H1 (cell line): Measurements from ENCODE around the gene STAT2. TPM values are rescaled to one million over a fixed set of nuclear protein-coding genes. Genes with fewer than 3 reads are reported as not detected.

Experiments
- CTCF ChIA-PET: fragments of 300-600 bp; sonication (Branson Sonifier 250); formaldehyde crosslinking; loops from one replicate; lab custom pipeline; 2021; ENCODE audit not compliant: partially characterized antibody; lab: Charles Lee
- POLR2A ChIA-PET: fragments of 300-600 bp; sonication (Branson Sonifier 250); formaldehyde crosslinking; loops from one replicate; lab custom pipeline; 2021; ENCODE audit warnings: inconsistent platforms; ENCODE audit not compliant: partially characterized antibody; lab: Charles Lee
- DNase-seq, 2 experiments: peaks; one replicate each; pipeline versions ENCODE4 v3.0.0 to v3.0.0-alpha.2; 2010 to 2022; ENCODE audit warnings: low spot score in 2 of 2, low read depth in 1 of 2, mixed read lengths in 1 of 2
- FAIRE-seq: peaks from 2 replicates; lab custom pipeline; 2011; peaks lifted over from hg19 to GRCh38; lab: Jason Lieb, UNC
- H2AFZ ChIP-seq: 2 replicates; pipeline ENCODE4 v1.8.1; 2012; ENCODE audit warnings: low read length, inconsistent platforms
- H2AK5ac ChIP-seq: 2 replicates; pipeline ENCODE4 v1.6.1; 2013; ENCODE audit warnings: low read depth, low read length
- H2BK120ac ChIP-seq: replicated peaks from 2 replicates; pipeline ENCODE3; 2013; ENCODE audit warnings: low read depth, low read length, inconsistent platforms
- H2BK12ac ChIP-seq: 2 replicates; pipeline ENCODE4 v1.6.1; 2013; ENCODE audit warnings: low read depth, low read length
- H2BK15ac ChIP-seq: 2 replicates; pipeline ENCODE4 v1.6.1; 2013; ENCODE audit warnings: low read length
- H2BK20ac ChIP-seq: 2 replicates; pipeline ENCODE4 v1.6.1; 2013; ENCODE audit warnings: low read length
- H2BK5ac ChIP-seq: 2 replicates; pipeline ENCODE4 v1.6.1; 2013; ENCODE audit warnings: low read depth, low read length
- H3K14ac ChIP-seq: 2 replicates; pipeline ENCODE4 v1.6.1; 2013; ENCODE audit warnings: inconsistent platforms; ENCODE audit not compliant: insufficient read length
- H3K18ac ChIP-seq: 2 replicates; pipeline ENCODE4 v1.6.1; 2013; ENCODE audit warnings: low read length; ENCODE audit errors: extremely low read depth
- H3K23ac ChIP-seq: 2 replicates; pipeline ENCODE4 v1.6.1; 2013; ENCODE audit warnings: inconsistent platforms; ENCODE audit not compliant: insufficient read length
- H3K23me2 ChIP-seq: 2 replicates; pipeline ENCODE4 v1.6.1; 2013; ENCODE audit warnings: low read depth, low read length
- H3K27ac ChIP-seq: 2 replicates; pipeline ENCODE4 v1.6.1; 2011; ENCODE audit warnings: low read depth, low read length, inconsistent platforms
- H3K27me3 ChIP-seq, 4 experiments: replicated peaks in 1 of 4; 1 replicate in 1 of 4; 2 replicates in 3 of 4; pipeline versions ENCODE4 v1.6.1 to v1.8.1; 2011 to 2013; ENCODE audit warnings: low read length in 3 of 4, mild to moderate bottlenecking in 3 of 4, inconsistent platforms in 2 of 4, mixed read lengths in 2 of 4, moderate library complexity in 1 of 4; ENCODE audit not compliant: control insufficient read depth in 3 of 4, insufficient read depth in 3 of 4; ENCODE audit errors: extremely low read depth in 1 of 4
- H3K36me3 ChIP-seq, 4 experiments: 2 replicates each; pipeline versions ENCODE4 v1.6.1 to v1.8.1; 2011 to 2013; ENCODE audit warnings: mild to moderate bottlenecking in 4 of 4, low read length in 3 of 4, moderate library complexity in 2 of 4, control low read depth in 1 of 4, inconsistent platforms in 1 of 4; ENCODE audit not compliant: insufficient read depth in 4 of 4, control insufficient read depth in 2 of 4
- H3K4ac ChIP-seq: replicated peaks from 2 replicates; pipeline ENCODE3; 2013; ENCODE audit warnings: low read length, low read depth, mixed read lengths, inconsistent platforms; ENCODE audit not compliant: insufficient read length
- H3K4me1 ChIP-seq, 4 experiments: replicated peaks in 1 of 4; 1 replicate in 1 of 4; 2 replicates in 3 of 4; pipeline versions ENCODE4 v1.6.1 to v1.8.1; 2011 to 2013; ENCODE audit warnings: low read length in 3 of 4, inconsistent platforms in 2 of 4, mixed read lengths in 1 of 4; ENCODE audit not compliant: insufficient read depth in 4 of 4, control insufficient read depth in 3 of 4
- H3K4me2 ChIP-seq, 2 experiments: 2 replicates each; pipeline versions ENCODE4 v1.6.1 to v1.8.1; 2011 to 2013; ENCODE audit warnings: low read depth in 2 of 2, low read length in 2 of 2, control low read depth in 1 of 2, inconsistent platforms in 1 of 2, mild to moderate bottlenecking in 1 of 2; ENCODE audit not compliant: insufficient read depth in 1 of 2
- H3K4me3 ChIP-seq, 4 experiments: fragments of 200-600, 300-600 bp in 1 of 4; sonication (generic), shearing (Covaris generic), sonication (Bioruptor Twin) in 1 of 4; 2 replicates each; pipeline versions ENCODE4 v1.5.1 to v1.8.1; 2011 to 2016; ENCODE audit warnings: low read length in 4 of 4, low read depth in 3 of 4, control low read depth in 2 of 4, inconsistent platforms in 2 of 4, mild to moderate bottlenecking in 2 of 4, mixed read lengths in 1 of 4, moderate library complexity in 1 of 4; ENCODE audit not compliant: insufficient read depth in 2 of 4; ENCODE audit errors: extremely low read depth in 1 of 4
- H3K56ac ChIP-seq: replicated peaks from 2 replicates; pipeline ENCODE3; 2013; ENCODE audit warnings: low read depth, mild to moderate bottlenecking, mixed read lengths, low read length, inconsistent platforms; ENCODE audit not compliant: insufficient read length
- H3K79me1 ChIP-seq: 2 replicates; pipeline ENCODE4 v1.6.1; 2013; ENCODE audit warnings: low read depth, low read length, control low read depth
- H3K79me2 ChIP-seq, 2 experiments: 2 replicates each; pipeline versions ENCODE4 v1.6.1 to v1.8.1; 2012 to 2013; ENCODE audit warnings: low read length in 2 of 2, mild to moderate bottlenecking in 2 of 2, inconsistent platforms in 1 of 2; ENCODE audit not compliant: insufficient read depth in 2 of 2, control insufficient read depth in 1 of 2
- H3K9ac ChIP-seq, 4 experiments: replicated peaks in 1 of 4; 1 replicate in 1 of 4; 2 replicates in 3 of 4; pipeline versions ENCODE4 v1.6.1 to v1.8.1; 2011 to 2013; ENCODE audit warnings: low read depth in 3 of 4, low read length in 3 of 4, control low read depth in 2 of 4, mild to moderate bottlenecking in 2 of 4, moderate library complexity in 2 of 4, inconsistent platforms in 1 of 4; ENCODE audit errors: extremely low read depth in 1 of 4
- H3K9me3 ChIP-seq, 2 experiments: 2 replicates each; pipeline versions ENCODE4 v1.6.1 to v1.8.1; 2012 to 2013; ENCODE audit warnings: mild to moderate bottlenecking in 2 of 2, moderate library complexity in 2 of 2, control low read depth in 1 of 2, inconsistent platforms in 1 of 2, low read depth in 1 of 2, low read length in 1 of 2, mixed read lengths in 1 of 2; ENCODE audit not compliant: insufficient read depth in 2 of 2
- H4K20me1 ChIP-seq, 2 experiments: replicated peaks in 1 of 2; 2 replicates each; pipeline versions ENCODE3 to v1.8.1; 2011 to 2013; ENCODE audit warnings: inconsistent platforms in 2 of 2, low read length in 2 of 2, mild to moderate bottlenecking in 1 of 2; ENCODE audit not compliant: insufficient read depth in 2 of 2, control insufficient read depth in 1 of 2
- H4K5ac ChIP-seq: 2 replicates; pipeline ENCODE4 v1.6.1; 2013; ENCODE audit warnings: low read length, low read depth, mixed read lengths, inconsistent platforms; ENCODE audit not compliant: insufficient read length
- H4K8ac ChIP-seq: 2 replicates; pipeline ENCODE4 v1.8.0; 2013; ENCODE audit warnings: mild to moderate bottlenecking, moderate library complexity, low read length, inconsistent platforms; ENCODE audit not compliant: insufficient read depth; ENCODE audit errors: extremely low read depth
- H4K91ac ChIP-seq: replicated peaks from 2 replicates; pipeline ENCODE3; 2013; ENCODE audit warnings: low read length, mixed read lengths, inconsistent platforms; ENCODE audit not compliant: insufficient read length
- BACH1 ChIP-seq: IDR thresholded peaks from 2 replicates; pipeline ENCODE4 v1.6.1; 2012; ENCODE audit warnings: low read length, improper control_type of control experiment
- BRCA1 ChIP-seq: IDR thresholded peaks from 2 replicates; pipeline ENCODE4 v1.6.1; 2012; ENCODE audit warnings: low read depth, low read length, improper control_type of control experiment
- CBX5 ChIP-seq: fragments of 300-800, 300-1000 bp; sonication (generic); IDR thresholded peaks from 2 replicates; pipeline ENCODE4 v1.7.1; 2016; ENCODE audit warnings: antibody characterized with exemption, low read length, low read depth
- KDM1A ChIP-seq: fragments of 200-600, 300-600 bp; sonication (generic); IDR thresholded peaks from 2 replicates; pipeline ENCODE4 v1.7.1; 2016; ENCODE audit warnings: mild to moderate bottlenecking, low read length, borderline replicate concordance
- KDM5A ChIP-seq: fragments of 200-600 bp; IDR thresholded peaks from 2 replicates; pipeline ENCODE4 v1.7.1; 2012; ENCODE audit warnings: mild to moderate bottlenecking, low read length, inconsistent platforms, mixed read lengths
- MAFK ChIP-seq: IDR thresholded peaks from 2 replicates; pipeline ENCODE4 v1.6.1; 2012; ENCODE audit warnings: low read depth, mild to moderate bottlenecking, improper control_type of control experiment, low read length
- RAD21 ChIP-seq, 2 experiments: IDR thresholded peaks in 1 of 2; conservative IDR thresholded peaks in 1 of 2; 2 replicates each; pipeline ENCODE4 v1.6.1; 2011; ENCODE audit warnings: low read depth in 2 of 2, low read length in 2 of 2, improper control_type of control experiment in 1 of 2, inconsistent platforms in 1 of 2, mild to moderate bottlenecking in 1 of 2, moderate library complexity in 1 of 2
- RXRA ChIP-seq: IDR thresholded peaks from 2 replicates; pipeline ENCODE4 v1.6.1; 2011; ENCODE audit warnings: low read depth, mild to moderate bottlenecking, low read length, moderate library complexity; ENCODE audit not compliant: insufficient read depth
- SIX5 ChIP-seq: IDR thresholded peaks from 2 replicates; pipeline ENCODE4 v1.6.1; 2011; ENCODE audit warnings: mild to moderate bottlenecking, low read depth, low read length
- SP1 ChIP-seq: IDR thresholded peaks from 2 replicates; pipeline ENCODE4 v1.6.1; 2011; ENCODE audit warnings: low read depth, low read length
- SUZ12 ChIP-seq: fragments of 200-600 bp; sonication (generic); IDR thresholded peaks from 2 replicates; pipeline ENCODE4 v1.6.1; 2012; ENCODE audit warnings: mild to moderate bottlenecking, inconsistent platforms, low read length, moderate library complexity, mixed read lengths
- TAF1 ChIP-seq: IDR thresholded peaks from 2 replicates; pipeline ENCODE4 v1.6.1; 2011; ENCODE audit warnings: mild to moderate bottlenecking, low read depth, low read length
- TBP ChIP-seq: IDR thresholded peaks from 2 replicates; pipeline ENCODE4 v1.6.1; 2011; ENCODE audit warnings: low read depth, low read length, improper control_type of control experiment
- WGBS, 2 experiments: shearing (Covaris generic) in 1 of 2; methylation state at CpG; one replicate each; pipeline versions ENCODE4 v1.1.6 to v1.1.7; 2013 to 2015; ENCODE audit warnings: low lambda C conversion rate in 2 of 2, mixed read lengths in 2 of 2, inconsistent platforms in 1 of 2, low coverage in 1 of 2, missing lambda C conversion rate in 1 of 2; ENCODE audit not compliant: insufficient replicate concordance in 2 of 2, insufficient coverage in 1 of 2, insufficient read length in 1 of 2; ENCODE audit errors: extremely low coverage in 1 of 2, missing lambda C conversion rate in 1 of 2; 5-methylcytosine and 5-hydroxymethylcytosine counted together
- polyA plus RNA-seq, 7 experiments: library from polyadenylated mRNA; depleted of rRNA in 3 of 7; stranded (reverse) in 5 of 7; unstranded in 2 of 7; fragments of >200 nt in 5 of 7; fragments of 200-250 nt in 2 of 7; gene quantifications; 1 replicate in 5 of 7; 2 replicates in 1 of 7; 4 replicates in 1 of 7; pipeline versions ENCODE4 v1.2.1 to v1.2.3, GENCODE V29; 2011 to 2013; ENCODE audit warnings: missing spikeins in 2 of 7, mixed read lengths in 2 of 7
- total RNA-seq: library from RNA; stranded (reverse); fragmentation: NEBNext Ultra II Directional; extraction: Animal tissue kit (Norgen Biotek cat#: 25700); gene quantifications from 2 replicates; pipeline ENCODE4 v1.2.1, GENCODE V29; 2021

Gene STAT2
- total and polyA plus RNA-seq, 2 of the 8 experiments (the other 6 are each of a cell fraction or from before 2014, with no cell fraction given): 37.1 to 44.7 TPM

DNA sequence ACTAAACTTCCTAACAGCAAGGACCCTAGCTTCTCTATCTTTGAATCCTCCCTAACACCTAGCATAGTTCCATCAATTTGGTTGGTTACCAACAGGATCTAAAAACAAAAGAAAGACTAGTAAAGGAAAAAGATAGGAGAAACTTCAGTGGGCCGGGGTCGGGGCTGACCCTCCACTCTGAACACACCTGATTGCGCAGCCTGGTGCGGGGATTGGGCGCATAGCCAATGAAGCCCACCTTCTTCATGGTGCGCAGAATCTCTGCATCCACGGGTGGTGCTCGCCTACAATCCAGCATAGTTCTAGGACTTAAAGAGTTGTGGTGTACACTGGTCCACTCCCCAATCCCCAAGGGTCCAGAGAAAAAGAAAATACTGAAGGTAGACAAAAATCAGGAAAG, 33.8 kb downstream of the STAT2 start:
- Histone ChIP-seq H3K36me3 (peaks cover 2 to 15% (median 7%) of the 10 kb centered on the region in 4 experiments; a peak in 6 of 8 replicates), H3K9ac (no peak overlapping the region), H3K79me2 (no peaks in the 10 kb centered on the region), H3K23ac (no peak overlapping the region), H2BK5ac (no peak overlapping the region; the same call in 1 of the 2 replicates), H3K27ac (no peak overlapping the region), H3K23me2 (no peaks in the 10 kb centered on the region), H3K79me1 (no peaks in the 10 kb centered on the region), H2BK12ac (no peak overlapping the region), H2BK20ac (no peak overlapping the region), H4K8ac (no peak overlapping the region), H3K9me3 (no peaks in the 10 kb centered on the region), H3K14ac (no peak overlapping the region), H3K4ac (no peak overlapping the region), H3K4me3 (no peak overlapping the region), H4K20me1 (no peaks in the 10 kb centered on the region), H3K56ac (no peak overlapping the region), H2AFZ (no peak overlapping the region), H3K4me1 (no peaks in the 10 kb centered on the region; a peak in 1 of 7 replicates), H2AK5ac (no peak overlapping the region), H4K5ac (no peak overlapping the region), H3K4me2 (no peak overlapping the region), H2BK120ac (no peak overlapping the region), H3K18ac (no peak overlapping the region), H3K27me3 (no peaks in the 10 kb centered on the region), H2BK15ac (no peak overlapping the region), H4K91ac (no peak overlapping the region)
- ChIA-PET POLR2A (interaction anchor here (1.2 to 2.9 kb wide), 4 partner anchors 10 to 20 kb away, joined by 3 to 11 read pairs (median 7); partner anchors contain the start of gene CNPY2), CTCF (interaction anchor here (1.0 to 2.3 kb wide), 3 partner anchors 10 to 138 kb away, joined by 3 to 9 read pairs (median 6); partner anchors contain the start of gene CNPY2)
- whole genome bisulfite sequencing, 2 experiments: 91% methylated on average over 8 of the region's 8 CpGs; no CpG with 5 or more reads in 1 of the 2 experiments
- no peak for DNase-seq
- no peak for FAIRE-seq
- TF ChIP-seq SP1 (no peak), CBX5 (no peak), SIX5 (no peak), KDM5A (no peak), TAF1 (no peak), KDM1A (no peak), BACH1 (no peak), TBP (no peak), SUZ12 (no peak), RXRA (no peak), RAD21 (IDR thresholded peaks at IDR 0.05 in 1 of 2, conservative IDR thresholded peaks at IDR 0.05 in 1 of 2; ENCODE audit: low read depth in 2 of 2, low read length in 2 of 2) (no peak), BRCA1 (no peak), MAFK (no peak)
